ENCODE results near the gene LMTK3.
"Not testable (repeated sequence)": the region's sequence is repeated elsewhere in the genome, so short reads cannot be mapped to it uniquely, and the experiment has no call there.

GRCh38 chr19:48486706-48487105 lies 24.9 kb downstream of the LMTK3 start:
- TF ChIP-seq CTCF (IDR thresholded peaks at IDR 0.05 in 8 of 11, conservative IDR thresholded peaks at IDR 0.05 in 3 of 11); POLR2A (IDR thresholded peaks at IDR 0.05): not testable (repeated sequence)
